ENCODE data around the gene TNFRSF21.

GRCh38 chr6:47292027-47292426, 17.7 kb downstream of the TNFRSF21 start:
- TF ChIP-seq CTCF (IDR thresholded peaks at IDR 0.05; ENCODE audit: low read depth, low read length), result no peak
- TF ChIP-seq POLR2A (IDR thresholded peaks at IDR 0.05; ENCODE audit: extremely low read depth, insufficient read length), result no peak
- no peak for TF ChIP-seq MYC (IDR thresholded peaks at IDR 0.05; ENCODE audit: low read depth, low read length)
- no peak for TF ChIP-seq MAX (IDR thresholded peaks at IDR 0.05; ENCODE audit: low read depth, low read length)

All from NB4 (cell line).